ENCODE data around the gene TLE3. TPM values are rescaled to one million over a fixed set of nuclear protein-coding genes. Genes with fewer than 3 reads are reported as not detected.

Gene TLE3
- total RNA-seq, 2 experiments from 2014 or later = 159 to 167 TPM

DNA sequence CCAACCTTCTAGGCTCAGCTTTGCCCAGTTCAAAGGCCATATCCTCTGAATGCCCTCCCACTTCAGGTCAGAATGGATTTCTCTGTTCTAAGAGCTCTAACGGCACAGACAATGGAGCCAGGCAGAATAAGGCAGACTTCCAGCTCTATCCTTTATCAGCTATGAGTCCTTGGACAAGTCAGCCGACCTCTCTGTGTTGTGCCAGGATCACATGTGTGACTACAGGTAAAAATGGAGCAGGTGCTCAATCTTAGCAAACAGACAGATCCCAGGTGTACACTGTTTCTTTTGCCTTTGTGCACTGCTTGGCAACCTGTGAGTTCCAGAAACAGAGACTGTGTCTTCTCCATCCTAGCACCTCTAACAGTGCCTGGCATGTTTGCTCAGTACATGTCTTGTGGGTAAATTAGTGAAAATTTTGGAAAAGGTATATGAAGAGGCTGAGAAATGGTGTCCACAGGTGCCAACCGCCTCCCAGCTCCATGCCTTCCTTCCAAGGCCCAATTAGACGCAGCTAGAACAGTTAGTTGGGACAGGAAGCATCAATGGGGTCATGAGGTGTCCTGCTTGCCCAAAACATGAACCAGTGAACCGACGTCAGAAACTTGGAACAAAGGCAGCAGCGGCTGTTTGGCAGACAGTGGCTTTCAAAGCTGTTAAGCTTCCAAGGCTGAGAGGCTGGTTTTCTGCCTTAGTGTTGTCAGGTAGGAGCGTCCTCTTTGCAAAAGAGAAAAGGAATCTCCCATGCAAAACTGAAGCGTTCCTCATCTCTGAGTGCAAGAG is 28.7 kb downstream of the TLE3 start:
- ATAC-seq (ENCODE audit: poor library complexity) = no peak
- H3K4me1 Mint-ChIP-seq (ENCODE audit: low read depth) = peaks cover 18% of the 10 kb centered on the region
- H3K27ac ChIP-seq (ENCODE audit: low read depth in 1 of 2, low read length in 2 of 2) = no peak overlapping the region
- no peaks in the 10 kb centered on the region for H3K9me3 ChIP-seq (ENCODE audit: control insufficient read depth in 1 of 2, insufficient read depth in 1 of 2, low read length in 2 of 2)
- H3K9me3 Mint-ChIP-seq = no peaks in the 10 kb centered on the region
- H3K27me3 Mint-ChIP-seq = no peaks in the 10 kb centered on the region
- peaks cover 99% of the 10 kb centered on the region for H3K36me3 ChIP-seq (ENCODE audit: insufficient read depth, low read length)
- DNase-seq = no peak
- no peak overlapping the region for H3K4me3 Mint-ChIP-seq
- peaks cover 6% of the 10 kb centered on the region for H3K4me1 ChIP-seq (ENCODE audit: insufficient read depth, low read length)
- no peaks in the 10 kb centered on the region for H3K27me3 ChIP-seq (ENCODE audit: control insufficient read depth in 1 of 2, insufficient read depth in 2 of 2, low read length in 2 of 2)
- ChIA-PET POLR2A (no interaction called here), CTCF (no interaction called here)
- H3K27ac Mint-ChIP-seq = no peak overlapping the region
- TF ChIP-seq, protein P1, sequence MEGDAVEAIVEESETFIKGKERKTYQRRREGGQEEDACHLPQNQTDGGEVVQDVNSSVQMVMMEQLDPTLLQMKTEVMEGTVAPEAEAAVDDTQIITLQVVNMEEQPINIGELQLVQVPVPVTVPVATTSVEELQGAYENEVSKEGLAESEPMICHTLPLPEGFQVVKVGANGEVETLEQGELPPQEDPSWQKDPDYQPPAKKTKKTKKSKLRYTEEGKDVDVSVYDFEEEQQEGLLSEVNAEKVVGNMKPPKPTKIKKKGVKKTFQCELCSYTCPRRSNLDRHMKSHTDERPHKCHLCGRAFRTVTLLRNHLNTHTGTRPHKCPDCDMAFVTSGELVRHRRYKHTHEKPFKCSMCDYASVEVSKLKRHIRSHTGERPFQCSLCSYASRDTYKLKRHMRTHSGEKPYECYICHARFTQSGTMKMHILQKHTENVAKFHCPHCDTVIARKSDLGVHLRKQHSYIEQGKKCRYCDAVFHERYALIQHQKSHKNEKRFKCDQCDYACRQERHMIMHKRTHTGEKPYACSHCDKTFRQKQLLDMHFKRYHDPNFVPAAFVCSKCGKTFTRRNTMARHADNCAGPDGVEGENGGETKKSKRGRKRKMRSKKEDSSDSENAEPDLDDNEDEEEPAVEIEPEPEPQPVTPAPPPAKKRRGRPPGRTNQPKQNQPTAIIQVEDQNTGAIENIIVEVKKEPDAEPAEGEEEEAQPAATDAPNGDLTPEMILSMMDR (IDR thresholded peaks at IDR 0.05) = no peak
- H3K36me3 Mint-ChIP-seq (ENCODE audit: low read depth) = peaks cover 91% of the 10 kb centered on the region
- H3K4me3 ChIP-seq (ENCODE audit: low read length) = no peak overlapping the region
- intact Hi-C loops (cut with DNase I, micrococcal nuclease) = no loop called here

DNA sequence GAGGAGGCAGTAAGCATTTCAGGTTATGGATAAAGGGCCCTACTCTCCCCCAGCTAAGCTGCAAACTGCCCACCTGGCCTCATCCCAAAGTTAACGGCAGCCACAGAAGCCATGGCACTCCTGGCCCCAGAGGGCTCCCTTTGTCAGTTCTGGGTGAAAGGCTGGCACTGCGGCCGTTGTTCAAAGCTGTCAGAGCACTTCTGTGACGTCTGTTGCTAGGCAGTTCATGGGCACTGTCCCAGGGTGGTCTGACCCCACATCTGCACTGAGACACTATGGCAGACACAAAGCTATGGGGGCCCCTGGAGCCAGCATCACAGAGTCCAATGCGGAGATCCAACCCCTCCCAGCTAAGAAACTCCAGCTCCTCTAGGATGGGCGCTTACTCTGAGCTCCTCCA is 30.0 kb downstream of the TLE3 start:
- TF ChIP-seq, protein P1 (IDR thresholded peaks at IDR 0.05) = no peak
- Histone ChIP-seq H3K4me3 (ENCODE audit: low read length) (no peak overlapping the region), H3K27ac (ENCODE audit: low read depth in 1 of 2, low read length in 2 of 2) (no peak overlapping the region), H3K36me3 (ENCODE audit: insufficient read depth, low read length) (peaks cover 99% of the 10 kb centered on the region), H3K4me1 (ENCODE audit: insufficient read depth, low read length) (peaks cover 6% of the 10 kb centered on the region), H3K9me3 (ENCODE audit: control insufficient read depth in 1 of 2, insufficient read depth in 1 of 2, low read length in 2 of 2) (no peaks in the 10 kb centered on the region), H3K27me3 (ENCODE audit: control insufficient read depth in 1 of 2, insufficient read depth in 2 of 2, low read length in 2 of 2) (no peaks in the 10 kb centered on the region)
- intact Hi-C loops (cut with DNase I, micrococcal nuclease) = no loop called here
- Mint-ChIP-seq H3K4me1 (ENCODE audit: low read depth) (peaks cover 7% of the 10 kb centered on the region), H3K9me3 (no peaks in the 10 kb centered on the region), H3K36me3 (ENCODE audit: low read depth) (peaks cover 91% of the 10 kb centered on the region), H3K4me3 (no peak overlapping the region), H3K27ac (no peak overlapping the region), H3K27me3 (no peaks in the 10 kb centered on the region)
- CTCF ChIA-PET = no interaction called here
- POLR2A ChIA-PET = no interaction called here
- no peak for ATAC-seq (ENCODE audit: poor library complexity)
- no peak for DNase-seq

DNA sequence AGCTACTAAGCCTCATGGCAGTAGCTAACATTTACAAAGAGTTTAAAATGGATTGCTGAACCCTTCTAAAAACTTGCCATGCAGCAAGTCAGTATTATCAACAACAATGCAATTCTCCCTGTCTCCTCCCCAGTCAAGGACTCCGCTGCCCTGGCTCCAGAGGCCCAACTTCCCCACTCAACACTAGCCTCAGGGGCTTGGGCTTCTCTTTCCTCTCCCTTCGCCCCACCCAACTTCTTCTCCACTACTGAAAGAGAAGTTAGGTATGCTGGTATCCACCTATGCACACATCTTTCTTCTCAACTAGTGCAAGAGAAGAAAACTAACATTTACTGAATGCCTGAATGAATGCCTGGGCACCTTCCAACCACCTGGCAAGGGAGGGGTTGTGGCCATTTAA is 30.7 kb downstream of the TLE3 start:
- intact Hi-C loops (cut with DNase I, micrococcal nuclease) = no loop called here
- Mint-ChIP-seq H3K9me3 (no peaks in the 10 kb centered on the region), H3K27me3 (no peaks in the 10 kb centered on the region), H3K36me3 (ENCODE audit: low read depth) (peaks cover 88% of the 10 kb centered on the region), H3K27ac (no peak overlapping the region), H3K4me3 (no peak overlapping the region), H3K4me1 (ENCODE audit: low read depth) (peaks cover 4% of the 10 kb centered on the region)
- peaks cover 99% of the 10 kb centered on the region for H3K36me3 ChIP-seq (ENCODE audit: insufficient read depth, low read length)
- H3K4me1 ChIP-seq (ENCODE audit: insufficient read depth, low read length) = peaks cover 6% of the 10 kb centered on the region
- TF ChIP-seq, protein P1 (IDR thresholded peaks at IDR 0.05) = no peak
- no peak overlapping the region for H3K27ac ChIP-seq (ENCODE audit: low read depth in 1 of 2, low read length in 2 of 2)
- no peaks in the 10 kb centered on the region for H3K27me3 ChIP-seq (ENCODE audit: control insufficient read depth in 1 of 2, insufficient read depth in 2 of 2, low read length in 2 of 2)
- DNase-seq = no peak
- ChIA-PET POLR2A (no interaction called here), CTCF (no interaction called here)
- no peak overlapping the region for H3K4me3 ChIP-seq (ENCODE audit: low read length)
- ATAC-seq (ENCODE audit: poor library complexity) = no peak
- H3K9me3 ChIP-seq (ENCODE audit: control insufficient read depth in 1 of 2, insufficient read depth in 1 of 2, low read length in 2 of 2) = no peaks in the 10 kb centered on the region
